Measurements from ENCODE around the gene PLEKHA8. TPM values are rescaled to one million over a fixed set of nuclear protein-coding genes. Genes with fewer than 3 reads are reported as not detected.

The PLEKHA8 gene
- total RNA-seq: 7.7 and 8.8 TPM in 2 replicates

DNA sequence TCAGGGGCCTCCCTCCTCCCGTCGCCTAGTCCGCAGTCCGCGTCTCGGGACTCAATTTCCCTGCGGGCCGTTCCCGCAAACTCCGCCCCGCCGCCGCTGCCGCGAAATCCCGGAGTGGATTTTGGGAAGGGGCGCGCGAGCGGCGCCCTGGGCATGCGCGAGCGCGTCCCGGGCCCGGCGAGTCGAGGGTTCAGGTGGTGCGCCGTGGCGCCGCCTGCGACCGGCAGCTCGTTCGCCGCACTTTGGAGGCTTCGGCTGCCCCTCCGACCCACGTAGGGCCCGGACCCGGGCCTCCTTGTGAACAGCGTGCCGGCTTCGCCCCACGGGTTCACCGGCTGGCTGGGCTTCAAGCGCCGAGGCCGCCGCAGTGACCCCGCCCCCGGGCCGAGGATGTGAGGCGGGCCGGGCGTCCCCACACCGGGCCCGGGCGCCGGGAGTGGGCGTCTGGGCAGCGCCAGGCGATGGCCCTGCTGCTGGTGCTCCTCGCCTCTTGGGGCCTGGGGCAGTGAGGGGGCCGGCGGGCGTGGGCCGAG lies at the start of gene PLEKHA8:
Gene PLEKHA8, plus strand, starts transcription at position 197 of the 533 bp plus-strand sequence. CDS start 351 bp downstream, outside the sequence.

GRCh38 chr7:29989257-29989995 lies 38.8 kb upstream of the PLEKHA8 start, which contains the start of gene SCRN1:
Gene SCRN1 (minus strand): TSS chr7:29989801. CDS start chr7:29969067, 20,734 bp downstream.

GRCh38 chr7:30026229-30027064 lies 1.8 kb upstream of the PLEKHA8 start, which contains the start of gene FKBP14:
Gene FKBP14 (minus strand): TSS chr7:30026702. CDS start chr7:30026508, 194 bp downstream.

DNA sequence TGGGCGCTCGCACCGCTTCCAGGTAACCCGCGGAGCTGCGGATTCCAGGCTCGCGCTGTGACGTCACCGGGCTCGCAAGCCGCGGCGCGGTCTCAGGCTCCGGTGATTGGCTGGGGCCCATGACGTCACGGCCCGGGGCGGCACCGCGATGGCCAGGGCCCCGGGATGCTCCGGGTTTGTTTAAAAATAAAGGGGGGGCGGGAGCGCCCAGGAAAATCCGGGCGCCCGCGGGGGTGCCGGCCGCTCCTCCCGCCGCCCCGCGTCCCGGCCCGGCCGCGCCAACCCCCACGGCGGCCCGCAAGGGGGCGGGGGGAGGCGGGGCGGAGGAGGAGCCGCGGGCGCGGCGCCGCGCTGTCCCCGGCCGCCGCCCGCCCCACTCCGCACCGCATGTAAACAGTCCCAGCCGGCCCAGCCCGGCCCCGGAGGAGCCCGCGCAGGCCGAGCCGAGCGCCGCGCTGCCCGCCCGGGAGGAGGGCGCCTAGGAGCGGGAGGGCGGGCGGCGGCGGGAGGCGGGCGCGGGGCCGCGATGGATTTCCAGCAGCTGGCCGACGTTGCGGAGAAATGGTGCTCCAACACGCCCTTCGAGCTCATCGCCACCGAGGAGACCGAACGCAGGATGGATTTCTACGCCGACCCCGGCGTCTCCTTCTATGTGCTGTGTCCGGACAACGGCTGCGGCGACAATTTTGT lies 106.5 kb downstream of the PLEKHA8 start, which contains the start of gene MTURN:
Gene MTURN, plus strand, starts transcription at position 376 of the 690 bp plus-strand sequence. Its CDS starts 151 bp downstream, at position 527.

Other genes with a start within 250 kb of the PLEKHA8 start
- 0.08 TPM in 2 replicates for gene WIPF3, start 221.9 kb upstream of the PLEKHA8 start, total RNA-seq
- gene SCRN1, start 38.6 kb upstream of the PLEKHA8 start, total RNA-seq: 55.0 and 56.8 TPM in 2 replicates
- gene FKBP14, start 1.7 kb upstream of the PLEKHA8 start, total RNA-seq: 15.9 and 16.9 TPM in 2 replicates
- gene MTURN, start 106.6 kb downstream of the PLEKHA8 start, total RNA-seq: 14.1 and 26.9 TPM in 2 replicates